ENCODE measurements around the gene CAPN11.

Gene CAPN11

GRCh38 chr6:44123544-44123943 lies 35.1 kb upstream of the CAPN11 start:
- H3K27ac ChIP-seq = no peak overlapping the region
- no peak overlapping the region for H3K4me2 ChIP-seq (ENCODE audit: low read length)
- no peak overlapping the region for H2AFZ ChIP-seq
- no peak overlapping the region for H3K4me3 ChIP-seq (ENCODE audit: low read depth, low read length)
- no peak overlapping the region for H3K9ac ChIP-seq
- H3K79me2 ChIP-seq = peaks cover 33% of the 10 kb centered on the region
- no peak for TF ChIP-seq CTCF (IDR thresholded peaks at IDR 0.05)
- H3K27me3 ChIP-seq (ENCODE audit: control insufficient read depth, insufficient read depth, low read length) = no peaks in the 10 kb centered on the region
- no peaks in the 10 kb centered on the region for H3K36me3 ChIP-seq (ENCODE audit: control insufficient read depth, insufficient read depth, low read length)
- no peaks in the 10 kb centered on the region for H3K9me3 ChIP-seq (ENCODE audit: control insufficient read depth, low read length)
- peaks cover 3% of the 10 kb centered on the region for H3K4me1 ChIP-seq

GRCh38 chr6:44126320-44127149 lies 32.1 kb upstream of the CAPN11 start:
- no peaks in the 10 kb centered on the region for H3K36me3 ChIP-seq (ENCODE audit: control insufficient read depth, insufficient read depth, low read length)
- H3K27me3 ChIP-seq (ENCODE audit: control insufficient read depth, insufficient read depth, low read length) = no peaks in the 10 kb centered on the region
- no peak overlapping the region for H3K9ac ChIP-seq
- peak overlapping the region; percentile 29 for H2AFZ ChIP-seq
- no peak overlapping the region for H3K27ac ChIP-seq
- no peaks in the 10 kb centered on the region for H3K9me3 ChIP-seq (ENCODE audit: control insufficient read depth, low read length)
- peaks cover 19% of the 10 kb centered on the region for H3K79me2 ChIP-seq
- peak overlapping the region; percentile 60 for H3K4me3 ChIP-seq (ENCODE audit: low read depth, low read length)
- peak overlapping the region; percentile 68 for H3K4me2 ChIP-seq (ENCODE audit: low read length)
- H3K4me1 ChIP-seq = peaks cover 5% of the 10 kb centered on the region
- no peak for TF ChIP-seq CTCF (IDR thresholded peaks at IDR 0.05)

GRCh38 chr6:44127186-44128019 lies 31.2 kb upstream of the CAPN11 start, which contains the start of the genes MRPL14 and TMEM63B:
TSS of gene MRPL14 (minus strand) at chr6:44127452. CDS start at chr6:44116611, 10,841 bp downstream.
TSS of gene TMEM63B (plus strand) at chr6:44127554. CDS start at chr6:44134585, 7,031 bp downstream.
- Histone ChIP-seq H3K9ac (peak within 1 kb of the TSS; percentile 33), H3K36me3 (ENCODE audit: control insufficient read depth, insufficient read depth, low read length) (no peaks in the 10 kb centered on the region), H3K27ac (peak within 1 kb of the TSS; percentile 44), H3K4me3 (ENCODE audit: low read depth, low read length) (peak within 1 kb of the TSS; percentile 76), H3K27me3 (ENCODE audit: control insufficient read depth, insufficient read depth, low read length) (no peaks in the 10 kb centered on the region), H3K79me2 (peaks cover 17% of the 10 kb centered on the region), H3K9me3 (ENCODE audit: control insufficient read depth, low read length) (no peaks in the 10 kb centered on the region), H2AFZ (peak within 1 kb of the TSS; percentile 83), H3K4me1 (peaks cover 5% of the 10 kb centered on the region), H3K4me2 (ENCODE audit: low read length) (peak within 1 kb of the TSS; percentile 75)
- TF ChIP-seq CTCF (IDR thresholded peaks at IDR 0.05) = no peak

GRCh38 chr6:44128020-44128917 lies 30.4 kb upstream of the CAPN11 start:
- peaks cover 13% of the 10 kb centered on the region for H3K79me2 ChIP-seq
- no peaks in the 10 kb centered on the region for H3K27me3 ChIP-seq (ENCODE audit: control insufficient read depth, insufficient read depth, low read length)
- no peaks in the 10 kb centered on the region for H3K36me3 ChIP-seq (ENCODE audit: control insufficient read depth, insufficient read depth, low read length)
- no peaks in the 10 kb centered on the region for H3K9me3 ChIP-seq (ENCODE audit: control insufficient read depth, low read length)
- TF ChIP-seq CTCF (IDR thresholded peaks at IDR 0.05) = no peak
- H3K4me2 ChIP-seq (ENCODE audit: low read length) = peak overlapping the region; percentile 75
- H3K9ac ChIP-seq = peak overlapping the region; percentile 33
- H3K4me3 ChIP-seq (ENCODE audit: low read depth, low read length) = peak overlapping the region; percentile 76
- H3K27ac ChIP-seq = no peak overlapping the region
- peak overlapping the region; percentile 73 for H2AFZ ChIP-seq
- H3K4me1 ChIP-seq = peaks cover 5% of the 10 kb centered on the region

Measured in parathyroid adenoma (tissue), 2 donors.